Motor neuron (in vitro differentiated cells): ENCODE measurements around the gene NEK1. TPM values are rescaled to one million over a fixed set of nuclear protein-coding genes. Genes with fewer than 3 reads are reported as not detected.
"Not testable (repeated sequence)": the region's sequence is repeated elsewhere in the genome, so short reads cannot be mapped to it uniquely, and the experiment has no call there.

ENCODE experiments used
- ATAC-seq, 8 experiments: fragments of 200-7000 bp; cut with Tn5 transposase; replicated peaks in 6 of 8; 2 replicates each; pipeline ENCODE4 v1.8.0; 2021; ENCODE audit warnings: mild to moderate bottlenecking in 8 of 8, moderate library complexity in 8 of 8
- H3K27ac ChIP-seq, 2 donors: fragments of 250-450 bp; sonication (Bioruptor Pico); 2 replicates each; pipeline ENCODE4 v1.9.0; 2021; ENCODE audit warnings: antibody characterized with exemption in 2 of 2, mild to moderate bottlenecking in 2 of 2, moderate library complexity in 1 of 2
- H3K4me1 ChIP-seq, 2 donors: fragments of 250-450 bp; sonication (Bioruptor Pico); replicated peaks in 1 of 2; 2 replicates each; pipeline ENCODE4 v1.6.1; 2021; ENCODE audit warnings: antibody characterized with exemption in 2 of 2, mild to moderate bottlenecking in 2 of 2, moderate library complexity in 1 of 2
- H3K4me3 ChIP-seq, 5 donors: fragments of 250-450 bp; sonication (Bioruptor Pico); 2 replicates each; pipeline ENCODE4 v1.9.0; 2021; ENCODE audit warnings: antibody characterized with exemption in 5 of 5, mild to moderate bottlenecking in 5 of 5, moderate library complexity in 4 of 5
- WGBS, 10 experiments: fragments of 450-650 bp; shearing (Covaris generic); methylation state at CpG; one replicate each; pipeline ENCODE4 v1.0.0; 2022; 5-methylcytosine and 5-hydroxymethylcytosine counted together
- in situ Hi-C, 9 experiments: fragments of 400-800 bp; cut with MboI; loops; one replicate each; pipeline ENCODE4 v1.15.0; 2021; ENCODE audit warnings: low sequenced_read_pairs in 9 of 9, low pct_unique_long_range_greater_than_20kb in 2 of 9; ENCODE audit not compliant: unreplicated experiment in 9 of 9
- total RNA-seq, 8 experiments: library from RNA; unstranded; fragments of 300-600 nt; gene quantifications; 2 replicates each; pipeline versions ENCODE4 v1.2.3 to v1.2.4, GENCODE V29; 2022

The NEK1 gene
- total RNA-seq, 8 experiments from 2014 or later = 10.7 to 24.5 (median 16.0) TPM

DNA sequence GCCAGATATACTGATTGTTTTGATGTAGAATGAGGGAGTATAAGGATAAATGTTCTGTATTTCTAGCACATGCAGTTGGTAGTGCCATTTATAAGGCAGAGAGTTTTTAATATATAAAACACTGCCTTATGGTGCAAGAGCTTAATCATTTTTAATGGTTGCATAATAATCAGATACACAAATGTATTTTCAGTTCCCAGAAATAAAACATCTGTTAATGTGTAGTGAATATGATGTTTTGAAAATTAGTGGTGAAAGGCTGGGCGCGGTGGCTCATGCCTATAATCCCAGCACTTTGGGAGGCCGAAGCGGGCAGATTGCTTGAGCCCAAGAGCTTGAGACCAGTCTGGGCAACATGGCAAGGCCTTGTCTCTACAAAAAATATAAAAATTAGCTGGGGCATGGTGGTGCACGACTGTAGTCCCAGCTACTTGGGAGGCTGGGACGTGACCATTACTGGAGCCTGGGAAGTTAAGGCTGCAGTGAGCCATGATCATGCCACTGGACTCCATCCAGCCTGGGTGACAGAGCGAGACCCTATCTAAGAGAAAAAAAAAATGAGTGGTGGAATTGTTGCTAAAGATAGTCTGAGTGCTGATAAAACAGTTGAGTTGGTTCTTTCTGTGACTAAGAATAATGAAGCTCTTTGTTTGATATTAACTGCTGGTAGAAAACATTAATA is 37.3 kb upstream of the NEK1 start:
- Histone ChIP-seq H3K4me3 (no peak overlapping the region), H3K4me1 (no peaks in the 10 kb centered on the region), H3K27ac (no peak overlapping the region)
- WGBS, 10 experiments = 83 to 100% (median 90%) methylated on average over 2 to 7 of the region's 7 CpGs; no CpG with 5 or more reads in 2 of the 10 experiments
- in situ Hi-C loops = loop anchor here in 1 of 9 experiments (25.0 kb wide), 1 partner anchor 438 kb away; the partner anchor contains the start of gene AADAT
- ATAC-seq = peak in 2 of 8 experiments; percentile 20 to 22

- in situ Hi-C loops = loop anchor here in 1 of 9 experiments (25.0 kb wide), 1 partner anchor 442 kb away; the partner anchor contains the start of gene AADAT
- Histone ChIP-seq H3K4me3 (no peak overlapping the region), H3K4me1 (no peaks in the 10 kb centered on the region), H3K27ac (no peak overlapping the region)
- WGBS, 10 experiments = 86 to 100% (median 100%) methylated on average over 1 of the region's 1 CpG; no CpG with 5 or more reads in 2 of the 10 experiments
- ATAC-seq = no peak
Measured at GRCh38 chr4:169645627-169646026, 33.2 kb upstream of the NEK1 start.

DNA sequence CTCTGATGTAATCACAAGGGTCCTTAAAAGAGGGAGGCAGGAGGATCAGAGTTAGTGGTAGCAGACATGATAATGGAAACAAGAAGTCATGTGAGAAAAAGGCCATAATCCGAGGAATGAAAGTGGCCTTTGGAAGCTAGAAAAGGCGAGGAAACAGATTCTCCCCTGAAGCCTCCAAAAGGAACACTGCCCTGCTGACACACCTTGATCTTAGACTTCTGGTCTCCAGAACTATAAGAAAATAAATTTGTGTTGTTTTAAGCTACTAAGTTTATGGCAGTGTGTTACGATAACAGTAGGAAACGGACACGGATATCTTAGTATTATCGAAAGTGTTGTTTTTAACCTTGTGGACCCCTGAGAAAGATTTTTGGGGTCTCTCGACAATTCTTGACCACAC is 32.4 kb upstream of the NEK1 start:
- H3K4me1 ChIP-seq = no peaks in the 10 kb centered on the region
- no peak for ATAC-seq
- WGBS, 10 experiments = 91 to 100% (median 96%) methylated on average over 2 to 7 of the region's 7 CpGs; no CpG with 5 or more reads in 1 of the 10 experiments
- in situ Hi-C loops = loop anchor here in 1 of 9 experiments (25.0 kb wide), 1 partner anchor 442 kb away; the partner anchor contains the start of gene AADAT
- no peak overlapping the region for H3K27ac ChIP-seq
- no peak overlapping the region for H3K4me3 ChIP-seq

DNA sequence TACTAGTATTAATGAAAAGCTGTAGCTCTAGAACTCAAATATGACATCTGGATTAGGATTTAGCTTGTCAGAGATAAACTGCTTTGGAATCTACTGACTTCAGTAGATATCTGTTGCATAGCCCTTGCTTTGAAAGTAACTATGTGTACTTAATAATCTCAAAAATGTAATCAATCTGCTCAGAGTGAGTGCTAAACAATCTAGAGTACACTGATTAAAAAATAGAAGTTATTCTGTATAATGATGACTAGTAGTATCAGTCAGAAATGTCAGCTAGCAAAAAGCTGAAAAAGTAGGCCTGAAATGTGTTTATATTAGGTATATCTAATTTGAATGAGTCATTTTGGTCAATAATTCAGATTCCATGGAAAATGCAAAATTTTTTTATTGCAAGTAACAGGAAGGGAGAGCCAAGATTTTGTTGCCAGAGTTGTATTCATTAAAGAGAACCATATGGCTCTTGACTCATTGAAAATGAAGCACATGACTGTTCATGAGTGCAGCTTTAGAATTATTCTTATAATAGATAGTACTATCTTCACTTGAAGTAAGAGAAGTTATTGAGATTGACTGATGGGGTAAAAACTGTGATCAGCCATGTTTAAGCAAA is 28.0 kb upstream of the NEK1 start:
- Histone ChIP-seq H3K4me3 (no peak overlapping the region), H3K27ac (no peak overlapping the region), H3K4me1 (no peaks in the 10 kb centered on the region)
- peak in 3 of 8 experiments; percentile 63 to 92 (median 90) for ATAC-seq
- in situ Hi-C loops = loop anchor here in 1 of 9 experiments (25.0 kb wide), 1 partner anchor 447 kb away; the partner anchor contains the start of gene AADAT

GRCh38 chr4:169634975-169635374 is 22.6 kb upstream of the NEK1 start:
- Histone ChIP-seq H3K4me1 (no peaks in the 10 kb centered on the region), H3K4me3 (no peak overlapping the region), H3K27ac (no peak overlapping the region)
- in situ Hi-C loops = loop anchor here in 1 of 9 experiments (25.0 kb wide), 1 partner anchor 452 kb away; the partner anchor contains the start of gene AADAT
- 33 to 100% (median 94%) methylated on average over 1 of the region's 1 CpG; no CpG with 5 or more reads in 6 of the 10 experiments for WGBS, 10 experiments
- peak in 3 of 8 experiments; percentile 42 to 83 (median 68) for ATAC-seq

- ATAC-seq = peak in 1 of 8 experiments; percentile 58
- in situ Hi-C loops = loop anchor here in 1 of 9 experiments (25.0 kb wide), 1 partner anchor 454 kb away; the partner anchor contains the start of gene AADAT
- H3K27ac ChIP-seq = no peak overlapping the region
- 36 to 95% (median 87%) methylated on average over 2 to 11 of the region's 11 CpGs for WGBS, 10 experiments
- no peak overlapping the region for H3K4me3 ChIP-seq
- H3K4me1 ChIP-seq = no peaks in the 10 kb centered on the region
Measured at GRCh38 chr4:169632896-169633295, 20.5 kb upstream of the NEK1 start.

DNA sequence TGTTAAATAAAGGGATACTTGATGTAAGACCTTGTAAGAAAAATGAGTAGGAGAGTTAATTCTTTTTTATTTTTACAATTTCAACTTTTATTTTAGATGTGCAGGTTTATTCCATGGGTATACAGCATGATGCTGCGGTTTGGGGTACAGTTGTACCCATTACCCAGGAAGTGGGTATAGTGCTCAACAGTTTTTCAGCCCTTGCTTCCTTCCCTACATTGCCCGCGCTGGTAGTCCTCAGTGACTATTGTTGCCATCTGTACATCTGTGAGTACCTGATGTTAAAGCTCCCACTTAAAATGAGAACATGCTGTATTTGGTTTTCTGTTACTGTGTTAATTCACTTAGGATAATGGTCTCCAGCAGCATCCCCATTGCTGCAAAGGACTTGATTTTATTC is 17.7 kb upstream of the NEK1 start:
- Histone ChIP-seq H3K27ac (no peak overlapping the region), H3K4me3 (no peak overlapping the region), H3K4me1 (no peaks in the 10 kb centered on the region)
- in situ Hi-C loops = loop anchor here in 1 of 9 experiments (25.0 kb wide), 1 partner anchor 457 kb away; the partner anchor contains the start of gene AADAT
- no peak for ATAC-seq
- 69 to 100% (median 98%) methylated on average over 2 to 3 of the region's 3 CpGs for WGBS, 10 experiments

DNA sequence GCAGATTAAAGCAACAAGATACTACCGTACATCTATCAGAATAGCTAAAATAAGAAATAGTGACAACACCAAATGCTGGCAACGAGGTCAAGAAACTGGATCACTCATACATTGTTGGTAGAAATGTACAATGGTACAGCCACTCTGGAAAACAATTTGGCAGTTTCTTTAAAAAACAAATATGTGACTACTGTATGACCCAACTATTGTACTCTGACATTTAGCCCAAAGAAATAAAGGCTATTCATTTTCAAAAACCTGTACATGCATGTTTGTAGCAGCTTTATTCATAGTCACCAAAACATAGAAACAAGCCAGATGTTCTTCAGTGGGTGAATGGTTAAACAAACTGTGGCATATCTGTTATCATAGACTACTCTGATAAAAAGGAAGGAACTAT is 16.2 kb upstream of the NEK1 start:
- Histone ChIP-seq H3K27ac (no peak overlapping the region), H3K4me1 (no peaks in the 10 kb centered on the region), H3K4me3 (no peak overlapping the region)
- in situ Hi-C loops = loop anchor here in 1 of 9 experiments (25.0 kb wide), 1 partner anchor 459 kb away; the partner anchor contains the start of gene AADAT
- WGBS, 10 experiments = 75 to 100% (median 93%) methylated on average over 1 to 2 of the region's 2 CpGs; no CpG with 5 or more reads in 2 of the 10 experiments
- no peak for ATAC-seq

DNA sequence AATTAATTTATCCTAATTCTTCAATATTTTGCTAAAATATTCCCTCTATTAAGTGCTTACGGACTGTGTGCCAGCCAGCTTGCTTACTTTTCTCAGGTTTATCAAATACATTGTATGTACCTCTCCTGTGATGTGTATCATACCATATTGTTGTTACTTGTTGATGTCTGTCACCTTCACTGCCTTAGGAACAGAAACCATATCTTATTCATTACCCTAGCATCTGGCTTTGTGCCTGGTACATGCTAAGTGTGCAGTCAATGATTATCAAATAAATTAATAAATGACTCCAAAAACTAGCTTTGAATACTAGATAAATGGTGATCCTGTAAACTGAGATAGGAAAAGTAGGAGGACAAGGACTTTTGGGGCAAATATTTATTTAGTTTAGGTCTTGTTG is 14.9 kb upstream of the NEK1 start:
- no peak overlapping the region for H3K4me3 ChIP-seq
- ATAC-seq = peak in 1 of 8 experiments; percentile 32
- in situ Hi-C loops = loop anchor here in 1 of 9 experiments (25.0 kb wide), 1 partner anchor 460 kb away; the partner anchor contains the start of gene AADAT
- WGBS, 10 experiments = 80 to 100% (median 100%) methylated on average over 1 of the region's 1 CpG; no CpG with 5 or more reads in 3 of the 10 experiments
- H3K4me1 ChIP-seq = no peaks in the 10 kb centered on the region
- no peak overlapping the region for H3K27ac ChIP-seq

DNA sequence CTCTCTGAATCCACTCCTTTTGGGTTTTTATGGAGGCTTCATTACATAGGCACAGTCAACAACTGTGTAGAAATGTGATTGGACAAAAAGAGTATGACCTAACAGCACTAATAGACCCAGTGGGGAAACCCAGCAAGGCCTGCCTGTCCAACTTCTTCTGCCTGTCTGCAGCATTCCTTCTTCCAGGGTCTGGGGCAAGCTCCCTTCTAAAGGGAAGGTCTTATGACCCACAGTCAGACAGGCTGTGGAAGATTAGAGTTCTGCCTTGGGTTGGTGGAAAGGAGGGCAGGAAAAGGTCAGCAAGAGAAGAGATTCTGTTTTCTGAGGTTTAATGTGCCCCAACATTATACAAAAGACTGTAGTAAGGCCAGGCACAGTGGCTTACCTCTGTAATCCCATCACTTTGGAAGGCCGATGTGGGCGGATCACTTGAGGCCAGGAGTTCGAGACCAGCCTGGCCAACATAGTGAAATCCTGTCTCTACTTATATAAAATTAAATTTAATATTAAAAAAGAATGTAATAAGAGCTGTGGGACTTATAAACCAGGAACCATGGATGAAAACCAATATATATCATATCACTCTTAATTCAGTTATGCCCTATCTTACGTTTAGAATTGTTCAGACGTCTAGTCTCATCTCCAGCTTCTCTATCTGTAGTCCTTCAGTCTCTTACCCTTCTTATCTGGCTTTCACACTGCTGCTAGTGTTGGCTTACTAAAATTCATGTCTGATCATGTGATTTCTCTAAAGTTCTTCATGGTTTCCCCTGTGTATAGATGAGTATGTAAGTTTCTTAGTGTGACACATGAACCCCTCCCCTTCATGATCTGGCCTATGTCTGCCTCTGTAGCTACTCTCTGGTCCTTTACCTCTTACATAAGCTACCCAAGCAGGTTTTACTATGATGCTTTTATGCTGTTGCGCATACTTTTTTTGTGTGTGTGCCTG is 14.2 kb upstream of the NEK1 start:
- 91 to 100% (median 96%) methylated on average over 2 to 6 of the region's 6 CpGs; no CpG with 5 or more reads in 1 of the 10 experiments for WGBS, 10 experiments
- in situ Hi-C loops = loop anchor here in 1 of 9 experiments (25.0 kb wide), 1 partner anchor 461 kb away; the partner anchor contains the start of gene AADAT
- Histone ChIP-seq H3K4me3 (no peak overlapping the region), H3K4me1 (no peaks in the 10 kb centered on the region), H3K27ac (no peak overlapping the region)
- ATAC-seq = peak in 3 of 8 experiments; percentile 13 to 44 (median 15)

GRCh38 chr4:169625886-169626285 is 13.5 kb upstream of the NEK1 start:
- Histone ChIP-seq H3K4me1 (no peaks in the 10 kb centered on the region), H3K4me3 (no peak overlapping the region), H3K27ac (no peak overlapping the region)
- ATAC-seq = no peak
- in situ Hi-C loops = loop anchor here in 1 of 9 experiments (25.0 kb wide), 1 partner anchor 461 kb away; the partner anchor contains the start of gene AADAT
- WGBS, 10 experiments = 75 to 100% (median 90%) methylated on average over 2 to 5 of the region's 5 CpGs

GRCh38 chr4:169624012-169624411 is 11.6 kb upstream of the NEK1 start:
- H3K27ac ChIP-seq, H3K4me1 ChIP-seq, H3K4me3 ChIP-seq, ATAC-seq: not testable (repeated sequence)
- in situ Hi-C loops = loop anchor here in 4 of 9 experiments (25.0 kb wide), 3 partner anchors 88 to 438 kb away; partner anchors contain the start of gene MFAP3L (in 1 of the 4)
- 77 to 100% (median 100%) methylated on average over 1 to 5 of the region's 6 CpGs; no CpG with 5 or more reads in 4 of the 10 experiments for WGBS, 10 experiments
